ENCODE measurements around the gene EMC9. TPM values are rescaled to one million over a fixed set of nuclear protein-coding genes. Genes with fewer than 3 reads are reported as not detected.

Gene EMC9
- total RNA-seq, 1 experiment from 2014 or later: 42.0 TPM

DNA sequence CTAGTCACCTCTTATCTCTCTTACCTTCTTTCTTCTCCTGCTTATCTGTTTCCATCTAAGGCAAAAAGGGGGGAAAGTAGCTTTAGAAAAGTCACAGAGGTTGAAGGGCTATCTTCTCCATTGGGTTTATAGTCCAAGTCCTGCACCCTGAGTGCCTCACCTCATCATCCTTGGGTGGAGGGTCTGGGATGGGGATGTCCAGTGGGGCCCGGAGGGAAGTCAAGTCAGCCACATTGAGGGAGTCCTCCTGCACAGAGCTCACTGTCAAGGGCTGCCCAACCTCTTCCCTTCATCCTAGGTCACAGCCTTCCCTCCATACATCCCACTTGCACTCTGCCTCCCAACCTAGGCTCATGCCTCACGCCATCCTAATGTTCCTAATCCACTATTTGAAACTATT is 3.8 kb upstream of the EMC9 start:
- H3K4me1 ChIP-seq (ENCODE audit: control insufficient read depth in 1 of 2, insufficient read depth in 2 of 2, low read length in 2 of 2): peaks cover 19 to 27% of the 10 kb centered on the region in 2 experiments
- H3K4me2 ChIP-seq (ENCODE audit: low read length): peak overlapping the region; percentile 92
- H3K36me3 ChIP-seq (ENCODE audit: control insufficient read depth in 1 of 2, insufficient read depth in 2 of 2, low read length in 2 of 2): peaks cover 16 to 19% of the 10 kb centered on the region in 2 experiments; a peak in 3 of 4 replicates
- H3K9me2 ChIP-seq (ENCODE audit: insufficient read depth): no peaks in the 10 kb centered on the region
- H4K20me1 ChIP-seq (ENCODE audit: insufficient read depth): no peaks in the 10 kb centered on the region
- no peaks in the 10 kb centered on the region for H3K27me3 ChIP-seq (ENCODE audit: insufficient read depth, low read length)
- peaks cover 61% of the 10 kb centered on the region for H3K79me2 ChIP-seq (ENCODE audit: insufficient read depth, low read length)
- H2AFZ ChIP-seq (ENCODE audit: low read depth, low read length, poor library complexity, severe bottlenecking): no peak overlapping the region
- ATAC-seq (no peak), DNase-seq (ENCODE audit: low read depth, low spot score) (no peak)
- ChIA-PET CTCF (interaction anchor here (2.4 to 3.9 kb wide), 2 partner anchors 16 to 36 kb away, joined by 7 to 19 read pairs; partner anchors contain the start of gene IRF9), POLR2A (interaction anchor here (2.3 kb wide), 1 partner anchor 51 kb away, joined by 9 read pairs; the partner anchor contains the start of gene PCK2), RAD21 (ENCODE audit: low non-redundant PET in 1 of 2, low total read pairs in 2 of 2, uncharacterized antibody in 2 of 2, unreplicated experiment in 2 of 2) (no interaction called here)
- no TSS peak for BruUV-seq (replicated peaks)
- peak overlapping the region; percentile 83 for H3K27ac ChIP-seq (ENCODE audit: low read depth, low read length)
- intact Hi-C loops (cut with micrococcal nuclease): no loop called here
- H3K9me3 ChIP-seq (ENCODE audit: control insufficient read depth in 1 of 2, insufficient read depth in 1 of 2, low read depth in 1 of 2, low read length in 2 of 2): no peaks in the 10 kb centered on the region
- TF ChIP-seq EGR1 (IDR thresholded peaks at IDR 0.05; ENCODE audit: low read depth): no peak
- TF ChIP-seq POLR2AphosphoS5 (IDR thresholded peaks at IDR 0.05; ENCODE audit: low read depth, low read length): no peak
- TF ChIP-seq CBX3 (IDR thresholded peaks at IDR 0.05; ENCODE audit: low read depth): no peak
- no peak for TF ChIP-seq JUND (IDR thresholded peaks at IDR 0.05)
- TF ChIP-seq CEBPB (IDR thresholded peaks at IDR 0.05; ENCODE audit: low read depth): no peak
- no peak for TF ChIP-seq SIN3A (IDR thresholded peaks at IDR 0.05; ENCODE audit: low read depth)
- no peak for TF ChIP-seq EZH2phosphoT487 (IDR thresholded peaks at IDR 0.05; ENCODE audit: borderline replicate concordance)
- no peak for TF ChIP-seq ELF1 (IDR thresholded peaks at IDR 0.05; ENCODE audit: borderline replicate concordance, low read depth)
- no peak for TF ChIP-seq EZH2 (IDR thresholded peaks at IDR 0.05)
- no peak for TF ChIP-seq CTCF (IDR thresholded peaks at IDR 0.05 in 2 of 3, conservative IDR thresholded peaks at IDR 0.05 in 1 of 3; ENCODE audit: borderline replicate concordance in 1 of 3, insufficient read depth in 1 of 3, low read depth in 2 of 3, low read length in 2 of 3)
- TF ChIP-seq FOSL1 (IDR thresholded peaks at IDR 0.05; ENCODE audit: low read depth): no peak
- no peak for TF ChIP-seq MAX (IDR thresholded peaks at IDR 0.05)
- no peak for TF ChIP-seq ZNF274 (IDR thresholded peaks at IDR 0.05; ENCODE audit: low read depth, low read length)
- no peak for TF ChIP-seq REST (IDR thresholded peaks at IDR 0.05; ENCODE audit: low read depth)
- TF ChIP-seq POLR2A (IDR thresholded peaks at IDR 0.05; ENCODE audit: borderline replicate concordance, extremely low read depth, insufficient read depth, insufficient read length): no peak
- no peak for TF ChIP-seq RAD21 (IDR thresholded peaks at IDR 0.05; ENCODE audit: low read depth)
- no peak for TF ChIP-seq ZFX (IDR thresholded peaks at IDR 0.05)
- no peak for TF ChIP-seq ZBTB33 (IDR thresholded peaks at IDR 0.05; ENCODE audit: extremely low read depth, insufficient replicate concordance, low read length)
- no peak for TF ChIP-seq TCF7L2 (IDR thresholded peaks at IDR 0.05; ENCODE audit: borderline replicate concordance, extremely low read depth, insufficient read depth, insufficient read length)
- TF ChIP-seq SRF (IDR thresholded peaks at IDR 0.05; ENCODE audit: low read depth): no peak
- peak overlapping the region; percentile 86 for H3K9ac ChIP-seq (ENCODE audit: low read length)
- H3K4me3 ChIP-seq (replicated peaks in 1 of 2; ENCODE audit: low read depth in 1 of 2, low read length in 2 of 2): peak overlapping the region; percentile 97 to 99
